Endodermal cell (in vitro differentiated cells): Measurements from ENCODE around the gene ZDHHC24. TPM values are rescaled to one million over a fixed set of nuclear protein-coding genes. Genes with fewer than 3 reads are reported as not detected.

ENCODE experiments used
- DNase-seq: peaks from one replicate; pipeline ENCODE4 v3.0.0-alpha.2; 2017
- H3K27ac ChIP-seq: 2 replicates; pipeline ENCODE4 v1.5.1; 2013; ENCODE audit warnings: mild to moderate bottlenecking, low read depth, low read length, moderate library complexity
- H3K27me3 ChIP-seq: 2 replicates; pipeline ENCODE4 v1.6.1; 2013; ENCODE audit warnings: mild to moderate bottlenecking, low read length, moderate library complexity; ENCODE audit not compliant: insufficient read depth, control insufficient read depth, poor library complexity, severe bottlenecking
- H3K36me3 ChIP-seq: 2 replicates; pipeline ENCODE4 v1.7.0; 2013; ENCODE audit warnings: mild to moderate bottlenecking, low read length, moderate library complexity; ENCODE audit not compliant: control insufficient read depth, insufficient read depth
- H3K4me1 ChIP-seq: one replicate; pipeline ENCODE4 v1.7.0; 2013; ENCODE audit warnings: low read length; ENCODE audit not compliant: control insufficient read depth, insufficient read depth
- H3K4me3 ChIP-seq: 2 replicates; pipeline ENCODE4 v1.5.1; 2013; ENCODE audit warnings: mild to moderate bottlenecking, low read length, moderate library complexity
- H3K9ac ChIP-seq: 2 replicates; pipeline ENCODE4 v1.6.1; 2013; ENCODE audit warnings: mild to moderate bottlenecking, low read length, moderate library complexity; ENCODE audit not compliant: poor library complexity, severe bottlenecking; ENCODE audit errors: extremely low read depth
- H3K9me3 ChIP-seq: 2 replicates; pipeline ENCODE4 v1.6.1; 2013; ENCODE audit warnings: mild to moderate bottlenecking, low read length, moderate library complexity; ENCODE audit not compliant: control insufficient read depth
- H3K27ac Mint-ChIP-seq: 2 replicates; pipeline ENCODE4 v1.8.0; 2020; ENCODE audit warnings: mixed read lengths
- H3K27me3 Mint-ChIP-seq: 2 replicates; pipeline ENCODE4 v1.8.0; 2021; ENCODE audit warnings: mild to moderate bottlenecking, mixed read lengths; ENCODE audit not compliant: insufficient read depth
- H3K36me3 Mint-ChIP-seq: 2 replicates; pipeline ENCODE4 v1.8.0; 2020; ENCODE audit warnings: low read depth, mixed read lengths
- H3K4me1 Mint-ChIP-seq: 2 replicates; pipeline ENCODE4 v1.8.0; 2020; ENCODE audit warnings: mixed read lengths
- H3K4me3 Mint-ChIP-seq: 2 replicates; pipeline ENCODE4 v1.8.0; 2020; ENCODE audit warnings: mild to moderate bottlenecking, moderate library complexity, mixed read lengths
- H3K9me3 Mint-ChIP-seq: 2 replicates; pipeline ENCODE4 v1.8.0; 2020; ENCODE audit warnings: mild to moderate bottlenecking, mixed read lengths
- WGBS, 2 experiments: methylation state at CpG; one replicate each; pipeline versions ENCODE4 v1.1.5 to v1.1.7; 2013; ENCODE audit warnings: missing lambda C conversion rate in 2 of 2, mixed read lengths in 1 of 2; ENCODE audit not compliant: insufficient coverage in 1 of 2, insufficient read length in 1 of 2; 5-methylcytosine and 5-hydroxymethylcytosine counted together
- total RNA-seq, 2 donors: library from RNA; stranded (reverse); fragmentation: NEBNext Ultra II Directional in 1 of 2; extraction: Animal tissue kit (Norgen Biotek cat#: 25700) in 1 of 2; gene quantifications; 2 replicates in 1 of 2; 3 replicates in 1 of 2; pipeline ENCODE4 v1.2.1, GENCODE V29; 2021
- TF ChIP-seq, protein P1 (sequence below): fragments of 200-600 bp; sonication (generic); conservative IDR thresholded peaks from 2 replicates; pipeline ENCODE4 v1.5.0; 2021; ENCODE audit warnings: antibody characterized with exemption, mild to moderate bottlenecking

Gene ZDHHC24
- total RNA-seq, 2 donors from 2014 or later: 10.6 to 11.7 TPM

DNA sequence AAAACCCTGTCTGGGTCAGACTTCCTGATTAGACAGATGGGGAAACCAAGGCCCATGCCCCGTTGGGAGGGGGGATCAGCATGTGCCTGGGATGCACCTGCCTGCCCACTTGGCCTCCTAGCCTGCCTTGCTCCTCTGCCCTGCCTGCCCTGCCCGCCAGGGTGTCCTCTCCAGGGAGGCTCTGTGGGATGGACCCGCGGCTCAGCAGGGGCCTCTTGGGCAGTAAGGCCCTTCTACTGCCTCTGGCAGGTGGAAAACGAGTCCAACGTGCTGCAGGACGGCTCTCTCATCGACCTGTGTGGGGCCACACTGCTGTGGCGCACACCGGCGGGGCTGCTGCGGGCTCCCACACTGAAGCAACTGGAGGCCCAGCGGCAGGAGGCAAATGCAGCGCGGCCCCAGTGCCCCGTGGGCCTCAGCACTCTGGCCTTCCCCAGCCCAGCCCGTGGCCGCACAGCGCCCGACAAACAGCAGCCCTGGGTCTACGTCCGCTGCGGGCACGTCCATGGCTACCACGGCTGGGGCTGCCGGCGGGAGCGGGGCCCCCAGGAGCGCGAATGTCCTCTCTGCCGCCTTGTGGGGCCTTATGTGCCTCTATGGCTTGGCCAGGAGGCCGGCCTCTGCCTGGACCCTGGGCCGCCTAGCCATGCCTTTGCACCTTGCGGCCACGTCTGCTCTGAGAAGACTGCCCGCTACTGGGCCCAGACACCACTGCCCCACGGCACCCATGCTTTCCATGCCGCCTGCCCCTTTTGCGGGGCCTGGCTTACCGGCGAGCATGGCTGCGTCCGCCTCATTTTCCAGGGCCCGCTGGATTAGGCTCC, 70.3 kb downstream of the ZDHHC24 start:
- Histone ChIP-seq H3K9ac (no peak overlapping the region), H3K9me3 (no peaks in the 10 kb centered on the region), H3K27me3 (no peaks in the 10 kb centered on the region), H3K4me3 (no peak overlapping the region), H3K27ac (no peak overlapping the region), H3K36me3 (no peaks in the 10 kb centered on the region), H3K4me1 (peaks cover 8% of the 10 kb centered on the region)
- Mint-ChIP-seq H3K27ac (no peak overlapping the region), H3K36me3 (peaks cover 10% of the 10 kb centered on the region), H3K27me3 (no peaks in the 10 kb centered on the region), H3K4me3 (no peak overlapping the region), H3K9me3 (no peaks in the 10 kb centered on the region), H3K4me1 (peaks cover 4% of the 10 kb centered on the region)
- DNase-seq: no peak
- TF ChIP-seq, protein P1, sequence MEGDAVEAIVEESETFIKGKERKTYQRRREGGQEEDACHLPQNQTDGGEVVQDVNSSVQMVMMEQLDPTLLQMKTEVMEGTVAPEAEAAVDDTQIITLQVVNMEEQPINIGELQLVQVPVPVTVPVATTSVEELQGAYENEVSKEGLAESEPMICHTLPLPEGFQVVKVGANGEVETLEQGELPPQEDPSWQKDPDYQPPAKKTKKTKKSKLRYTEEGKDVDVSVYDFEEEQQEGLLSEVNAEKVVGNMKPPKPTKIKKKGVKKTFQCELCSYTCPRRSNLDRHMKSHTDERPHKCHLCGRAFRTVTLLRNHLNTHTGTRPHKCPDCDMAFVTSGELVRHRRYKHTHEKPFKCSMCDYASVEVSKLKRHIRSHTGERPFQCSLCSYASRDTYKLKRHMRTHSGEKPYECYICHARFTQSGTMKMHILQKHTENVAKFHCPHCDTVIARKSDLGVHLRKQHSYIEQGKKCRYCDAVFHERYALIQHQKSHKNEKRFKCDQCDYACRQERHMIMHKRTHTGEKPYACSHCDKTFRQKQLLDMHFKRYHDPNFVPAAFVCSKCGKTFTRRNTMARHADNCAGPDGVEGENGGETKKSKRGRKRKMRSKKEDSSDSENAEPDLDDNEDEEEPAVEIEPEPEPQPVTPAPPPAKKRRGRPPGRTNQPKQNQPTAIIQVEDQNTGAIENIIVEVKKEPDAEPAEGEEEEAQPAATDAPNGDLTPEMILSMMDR: no peak
- 94 to 96% methylated on average over 25 to 44 of the region's 44 CpGs for WGBS, 2 experiments

DNA sequence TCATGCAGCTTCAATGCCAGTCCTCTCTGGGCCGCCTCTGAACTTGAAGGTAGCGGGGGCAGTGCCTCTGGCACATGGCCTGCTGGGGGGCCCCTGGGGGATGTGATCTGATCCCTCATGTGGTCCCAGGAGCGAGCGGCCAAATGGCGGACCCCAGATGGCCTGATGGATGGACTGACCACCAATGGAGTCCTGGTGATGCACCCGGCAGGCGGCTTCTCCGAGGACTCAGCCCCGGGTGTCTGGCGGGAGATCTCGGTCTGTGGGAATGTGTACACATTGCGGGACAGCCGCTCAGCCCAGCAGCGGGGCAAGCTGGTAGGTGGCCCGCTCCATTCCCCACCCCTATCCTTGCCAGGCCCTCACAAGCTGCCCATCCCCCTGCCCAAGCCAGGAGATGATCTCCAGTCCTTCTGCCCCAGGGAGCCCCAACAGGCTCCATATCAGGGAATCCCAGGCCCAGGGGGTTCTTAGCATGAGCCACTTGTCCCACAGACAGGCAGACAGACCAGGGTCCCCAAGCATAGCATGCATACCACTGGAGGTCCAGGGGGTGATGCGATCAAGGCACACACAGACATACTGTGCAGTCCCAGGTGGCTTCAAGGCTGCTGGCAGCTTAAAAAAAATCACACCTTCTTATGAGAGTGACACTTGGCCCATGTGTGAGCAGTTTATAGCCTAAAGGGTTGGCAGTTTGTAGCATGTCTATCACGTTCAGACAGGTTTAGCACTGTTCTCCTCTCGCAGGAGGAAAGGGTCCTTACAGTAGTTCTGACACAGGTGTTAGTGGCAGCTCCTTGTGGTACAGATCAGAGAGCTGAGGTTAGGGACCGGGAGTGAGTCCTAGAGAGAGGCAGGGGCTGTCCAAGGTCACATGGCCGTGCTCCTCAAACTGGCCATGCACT, 72.0 kb downstream of the ZDHHC24 start:
- Histone ChIP-seq H3K4me3 (no peak overlapping the region), H3K9me3 (no peaks in the 10 kb centered on the region), H3K27ac (no peak overlapping the region), H3K36me3 (no peaks in the 10 kb centered on the region), H3K27me3 (no peaks in the 10 kb centered on the region), H3K9ac (no peak overlapping the region), H3K4me1 (peaks cover 8% of the 10 kb centered on the region)
- TF ChIP-seq, protein P1: no peak
- Mint-ChIP-seq H3K9me3 (no peaks in the 10 kb centered on the region), H3K4me1 (peaks cover 8% of the 10 kb centered on the region), H3K27ac (no peak overlapping the region), H3K4me3 (no peak overlapping the region), H3K36me3 (peaks cover 10% of the 10 kb centered on the region), H3K27me3 (no peaks in the 10 kb centered on the region)
- WGBS, 2 experiments: 90 to 93% methylated on average over 13 to 19 of the region's 20 CpGs
- DNase-seq: no peak

DNA sequence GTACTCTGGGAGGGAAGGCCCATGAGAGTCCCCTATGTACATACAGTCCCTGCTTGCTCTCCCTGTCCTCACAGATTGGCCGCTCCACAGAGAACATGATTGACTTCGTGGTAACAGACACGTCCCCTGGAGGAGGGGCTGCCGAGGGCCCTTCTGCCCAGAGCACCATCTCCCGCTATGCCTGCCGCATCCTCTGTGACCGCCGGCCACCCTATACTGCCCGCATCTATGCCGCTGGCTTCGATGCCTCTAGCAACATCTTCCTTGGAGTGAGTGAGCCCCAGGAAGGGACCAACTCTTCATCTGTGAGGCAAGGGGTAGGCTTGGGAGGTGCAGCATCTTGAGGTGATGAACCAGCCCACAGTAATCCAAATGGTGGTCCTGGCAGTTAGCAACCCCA, 72.7 kb downstream of the ZDHHC24 start:
- Histone ChIP-seq H3K36me3 (no peaks in the 10 kb centered on the region), H3K4me3 (no peak overlapping the region), H3K4me1 (peaks cover 8% of the 10 kb centered on the region), H3K9ac (no peak overlapping the region), H3K27ac (no peak overlapping the region), H3K9me3 (no peaks in the 10 kb centered on the region), H3K27me3 (no peaks in the 10 kb centered on the region)
- TF ChIP-seq, protein P1: no peak
- H3K4me1 Mint-ChIP-seq: peaks cover 8% of the 10 kb centered on the region
- peaks cover 10% of the 10 kb centered on the region for H3K36me3 Mint-ChIP-seq
- H3K4me3 Mint-ChIP-seq: no peak overlapping the region
- DNase-seq: no peak
- H3K9me3 Mint-ChIP-seq: no peaks in the 10 kb centered on the region
- H3K27me3 Mint-ChIP-seq: no peaks in the 10 kb centered on the region
- 92 to 95% methylated on average over 11 of the region's 11 CpGs for WGBS, 2 experiments
- H3K27ac Mint-ChIP-seq: no peak overlapping the region
